Measurements from ENCODE around the gene CRISPLD2. TPM values are rescaled to one million over a fixed set of nuclear protein-coding genes. Genes with fewer than 3 reads are reported as not detected.

CRISPLD2 gene
- total RNA-seq, 2 experiments from 2014 or later = 0.16 TPM; not detected in 1

DNA sequence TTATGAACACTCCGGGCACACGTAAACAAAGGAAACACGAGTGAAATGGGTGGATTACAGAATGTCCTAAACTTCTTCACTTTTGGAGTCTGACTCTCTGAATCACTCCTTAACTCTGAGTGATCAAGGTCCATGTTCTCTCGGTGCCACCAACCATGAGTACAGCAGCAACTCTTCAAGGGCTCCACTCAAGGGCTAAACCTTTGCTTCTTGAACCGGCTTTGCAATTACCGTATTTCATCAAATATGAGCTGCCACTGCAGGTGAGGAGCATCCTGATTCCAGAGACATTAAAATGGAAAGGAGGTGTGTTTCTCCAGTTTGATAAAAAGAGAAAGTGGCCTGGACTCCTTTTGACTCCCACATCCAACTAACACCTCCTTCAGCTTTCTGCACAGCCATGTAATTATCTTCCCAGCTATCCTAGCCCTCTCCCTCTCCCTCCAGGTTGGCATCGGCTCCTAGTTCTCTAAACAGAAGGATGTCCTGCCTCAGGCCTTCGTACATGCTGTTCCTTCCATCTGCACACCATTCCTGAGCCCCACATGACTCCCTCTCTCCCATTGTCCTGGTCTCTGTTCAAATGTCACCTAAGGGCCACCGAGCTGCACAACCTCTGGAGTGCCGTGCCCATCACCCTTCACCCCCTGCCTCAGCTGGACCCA is 130.1 kb downstream of the CRISPLD2 start:
- intact Hi-C loops (cut with micrococcal nuclease) = loop anchor here (5.0 to 10.0 kb wide), 2 partner anchors 198 to 305 kb away; partner anchors contain the start of gene KLHL36
- DNase-seq (no peak), ATAC-seq (no peak)
- H3K36me3 Mint-ChIP-seq (ENCODE audit: low read depth) = no peaks in the 10 kb centered on the region
- H3K27me3 Mint-ChIP-seq = peaks cover 3% of the 10 kb centered on the region
- TF ChIP-seq, protein P1, sequence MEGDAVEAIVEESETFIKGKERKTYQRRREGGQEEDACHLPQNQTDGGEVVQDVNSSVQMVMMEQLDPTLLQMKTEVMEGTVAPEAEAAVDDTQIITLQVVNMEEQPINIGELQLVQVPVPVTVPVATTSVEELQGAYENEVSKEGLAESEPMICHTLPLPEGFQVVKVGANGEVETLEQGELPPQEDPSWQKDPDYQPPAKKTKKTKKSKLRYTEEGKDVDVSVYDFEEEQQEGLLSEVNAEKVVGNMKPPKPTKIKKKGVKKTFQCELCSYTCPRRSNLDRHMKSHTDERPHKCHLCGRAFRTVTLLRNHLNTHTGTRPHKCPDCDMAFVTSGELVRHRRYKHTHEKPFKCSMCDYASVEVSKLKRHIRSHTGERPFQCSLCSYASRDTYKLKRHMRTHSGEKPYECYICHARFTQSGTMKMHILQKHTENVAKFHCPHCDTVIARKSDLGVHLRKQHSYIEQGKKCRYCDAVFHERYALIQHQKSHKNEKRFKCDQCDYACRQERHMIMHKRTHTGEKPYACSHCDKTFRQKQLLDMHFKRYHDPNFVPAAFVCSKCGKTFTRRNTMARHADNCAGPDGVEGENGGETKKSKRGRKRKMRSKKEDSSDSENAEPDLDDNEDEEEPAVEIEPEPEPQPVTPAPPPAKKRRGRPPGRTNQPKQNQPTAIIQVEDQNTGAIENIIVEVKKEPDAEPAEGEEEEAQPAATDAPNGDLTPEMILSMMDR (IDR thresholded peaks at IDR 0.05) = no peak
- H3K4me3 Mint-ChIP-seq = no peak overlapping the region
- ChIA-PET POLR2A (no interaction called here), CTCF (interaction anchor here (0.8 to 6.9 kb wide), 8 partner anchors 17 to 327 kb away, joined by 3 to 76 read pairs (median 7); partner anchors contain the start of gene CRISPLD2)
- no peaks in the 10 kb centered on the region for H3K9me3 Mint-ChIP-seq
- peaks cover 2% of the 10 kb centered on the region for H3K4me1 Mint-ChIP-seq (ENCODE audit: low read depth)
- H3K27ac Mint-ChIP-seq = no peak overlapping the region

DNA sequence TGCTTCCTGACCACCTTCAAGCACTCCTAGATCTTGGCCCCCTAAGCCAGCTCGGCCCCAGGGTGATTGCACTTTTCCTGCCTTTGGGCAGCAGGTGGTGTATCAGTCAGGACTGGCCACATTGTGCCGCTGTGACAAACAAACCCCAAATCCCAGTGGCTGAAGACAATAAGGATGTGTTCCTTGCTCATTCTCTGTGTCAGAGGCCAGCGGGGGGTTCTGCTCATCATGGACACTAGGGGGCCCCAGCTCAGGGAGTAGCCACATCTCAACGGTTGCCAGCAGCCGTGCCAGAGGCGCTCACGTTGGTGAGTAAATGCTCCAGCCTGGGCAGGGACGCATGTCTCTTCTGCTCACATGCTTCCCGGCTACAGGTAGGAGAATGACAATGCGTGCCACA is 131.1 kb downstream of the CRISPLD2 start:
- intact Hi-C loops (cut with micrococcal nuclease) = loop anchor here (5.0 to 10.0 kb wide), 2 partner anchors 199 to 306 kb away; partner anchors contain the start of gene KLHL36
- Mint-ChIP-seq H3K36me3 (ENCODE audit: low read depth) (no peaks in the 10 kb centered on the region), H3K4me3 (no peak overlapping the region), H3K27ac (no peak overlapping the region), H3K27me3 (peaks cover 3% of the 10 kb centered on the region), H3K4me1 (ENCODE audit: low read depth) (peaks cover 2% of the 10 kb centered on the region), H3K9me3 (no peaks in the 10 kb centered on the region)
- DNase-seq (peak; percentile 61), ATAC-seq (peak; percentile 59)
- POLR2A ChIA-PET = no interaction called here
- TF ChIP-seq, protein P1 (IDR thresholded peaks at IDR 0.05) = peak; percentile 53
- CTCF ChIA-PET = interaction anchor here (0.8 to 6.9 kb wide), 9 partner anchors 18 to 328 kb away, joined by 3 to 76 read pairs (median 7); partner anchors contain the start of gene CRISPLD2

DNA sequence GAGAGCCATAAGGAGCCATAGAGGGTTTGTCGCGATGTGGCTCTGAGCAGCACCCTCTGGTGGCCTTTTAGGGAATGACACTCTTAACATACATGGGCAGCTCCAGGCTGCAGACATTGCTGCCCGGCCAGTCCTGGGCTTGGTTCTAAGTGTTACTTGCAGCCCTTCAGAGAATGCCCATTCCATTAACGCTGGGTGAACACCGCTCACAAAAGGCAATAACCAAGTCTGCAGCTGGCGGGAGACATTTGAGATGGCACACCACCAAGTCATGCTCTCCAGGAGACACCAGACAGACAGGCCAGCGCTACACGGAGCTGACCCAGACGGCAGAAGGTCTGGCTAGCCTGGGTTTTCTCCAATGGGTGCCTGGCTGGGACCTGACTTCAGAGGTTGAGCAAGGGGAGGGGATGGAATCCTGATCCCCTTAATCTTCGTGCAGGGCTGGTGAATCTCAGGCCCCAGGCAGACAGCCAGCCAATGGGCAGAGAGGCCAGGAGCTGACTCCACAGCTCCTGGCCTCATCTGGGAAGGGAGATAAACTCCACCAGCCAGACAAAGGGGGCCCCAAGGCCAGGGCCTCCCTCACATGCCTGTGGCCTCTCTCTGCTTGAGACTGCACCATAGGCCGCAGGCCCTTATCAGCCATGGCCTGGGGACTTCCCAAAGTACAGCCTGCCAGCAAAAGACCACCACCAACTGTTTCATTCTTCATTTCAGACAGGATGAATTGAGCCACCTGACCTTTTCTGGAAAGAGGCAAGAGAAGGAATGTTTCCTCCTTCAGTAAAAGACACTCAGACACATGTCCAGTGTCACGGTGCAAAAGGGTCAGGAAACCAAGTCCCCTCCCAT is 132.8 kb downstream of the CRISPLD2 start:
- Mint-ChIP-seq H3K4me1 (ENCODE audit: low read depth) (peaks cover 2% of the 10 kb centered on the region), H3K4me3 (no peak overlapping the region), H3K9me3 (no peaks in the 10 kb centered on the region), H3K27ac (no peak overlapping the region), H3K27me3 (peaks cover 3% of the 10 kb centered on the region), H3K36me3 (ENCODE audit: low read depth) (no peaks in the 10 kb centered on the region)
- DNase-seq (peak; percentile 82), ATAC-seq (peak; percentile 95)
- POLR2A ChIA-PET = no interaction called here
- intact Hi-C loops (cut with micrococcal nuclease) = loop anchor here (5.0 to 10.0 kb wide), 2 partner anchors 200 to 308 kb away; partner anchors contain the start of gene KLHL36
- TF ChIP-seq, protein P1 (IDR thresholded peaks at IDR 0.05) = peak; percentile 84
- CTCF ChIA-PET = interaction anchor here (0.6 to 6.9 kb wide), 42 partner anchors 11 to 444 kb away, joined by 3 to 76 read pairs (median 4); partner anchors contain the start of gene CRISPLD2

DNA sequence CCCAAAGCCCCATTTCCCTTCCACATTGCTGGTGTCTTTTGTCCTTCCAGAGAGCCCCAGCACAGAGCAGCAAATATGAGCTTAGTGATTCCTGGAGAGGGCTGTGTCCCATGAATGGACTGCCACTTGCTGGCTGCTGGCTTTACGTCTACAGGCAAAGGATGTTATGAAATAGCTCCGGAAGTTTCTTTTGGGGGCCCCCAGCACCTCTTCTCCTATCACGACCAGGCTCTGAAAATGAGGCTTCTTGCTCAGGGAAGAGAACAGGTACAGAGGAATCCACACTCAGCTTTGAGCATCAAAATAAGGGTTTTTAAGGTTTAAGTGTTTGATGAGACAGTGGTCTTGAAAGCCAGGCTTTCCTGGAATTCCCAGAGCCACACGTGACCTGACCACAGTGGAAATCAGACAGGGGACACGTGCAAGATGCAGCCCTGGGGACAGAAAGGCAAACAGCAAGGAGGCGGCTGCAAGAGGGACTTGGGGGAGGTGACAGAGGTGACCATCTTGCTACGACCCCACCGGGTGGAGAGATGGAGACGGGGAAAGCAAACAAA is 133.5 kb downstream of the CRISPLD2 start:
- CTCF ChIA-PET = interaction anchor here (0.6 to 6.9 kb wide), 26 partner anchors 10 to 676 kb away, joined by 3 to 76 read pairs (median 4); no protein-coding TSS in a partner anchor
- peaks cover 2% of the 10 kb centered on the region for H3K4me1 Mint-ChIP-seq (ENCODE audit: low read depth)
- H3K9me3 Mint-ChIP-seq = no peaks in the 10 kb centered on the region
- DNase-seq (no peak), ATAC-seq (no peak)
- H3K36me3 Mint-ChIP-seq (ENCODE audit: low read depth) = no peaks in the 10 kb centered on the region
- TF ChIP-seq, protein P1 (IDR thresholded peaks at IDR 0.05) = no peak
- no peak overlapping the region for H3K27ac Mint-ChIP-seq
- H3K4me3 Mint-ChIP-seq = no peak overlapping the region
- H3K27me3 Mint-ChIP-seq = peaks cover 3% of the 10 kb centered on the region
- POLR2A ChIA-PET = no interaction called here
- intact Hi-C loops (cut with micrococcal nuclease) = loop anchor here (5.0 to 10.0 kb wide), 2 partner anchors 201 to 308 kb away; partner anchors contain the start of gene KLHL36

All from activated CD8-positive, alpha-beta T cell treated with anti-CD3 and anti-CD28 coated beads for 36 hours (primary cell).